Measurements from ENCODE around the gene ACAD8. TPM values are rescaled to one million over a fixed set of nuclear protein-coding genes. Genes with fewer than 3 reads are reported as not detected.

Gene ACAD8
- total RNA-seq, 1 donor from 2014 or later = 48.4 TPM

GRCh38 chr11:134292661-134293060, 39.3 kb downstream of the ACAD8 start:
- no peaks in the 10 kb centered on the region for H3K36me3 ChIP-seq
- no peaks in the 10 kb centered on the region for H3F3A ChIP-seq (ENCODE audit: low read depth)
- no peak overlapping the region for H3K4me2 ChIP-seq
- peaks cover 7% of the 10 kb centered on the region for H3K27me3 Mint-ChIP-seq (ENCODE audit: insufficient read depth, low read depth)
- H3K27ac Mint-ChIP-seq = no peak overlapping the region
- no peaks in the 10 kb centered on the region for H3K36me3 Mint-ChIP-seq
- no peaks in the 10 kb centered on the region for H3K79me2 ChIP-seq (ENCODE audit: low read depth)
- TF ChIP-seq EZH2 (IDR thresholded peaks at IDR 0.05) (no peak), EZH2phosphoT487 (IDR thresholded peaks at IDR 0.05) (no peak), CTCF (IDR thresholded peaks at IDR 0.05) (no peak)
- no peak overlapping the region for H3K4me3 ChIP-seq
- H3K27me3 ChIP-seq = no peaks in the 10 kb centered on the region
- no peak overlapping the region for H3K4me3 Mint-ChIP-seq
- no peak overlapping the region for H3K9ac ChIP-seq
- no peak overlapping the region for H3K27ac ChIP-seq
- H3K9me3 Mint-ChIP-seq = no peaks in the 10 kb centered on the region
- no peak for DNase-seq (ENCODE audit: low spot score)
- H3K4me1 ChIP-seq = no peaks in the 10 kb centered on the region
- H3K4me1 Mint-ChIP-seq = peaks cover 21% of the 10 kb centered on the region
- no peak overlapping the region for H2AFZ ChIP-seq (replicated peaks)
- H3K9me3 ChIP-seq (ENCODE audit: low read depth) = no peaks in the 10 kb centered on the region
- no peaks in the 10 kb centered on the region for H4K20me1 ChIP-seq (ENCODE audit: low read depth)

- DNase-seq (ENCODE audit: low spot score) = no peak
- Histone ChIP-seq H2AFZ (replicated peaks) (no peak overlapping the region), H3F3A (ENCODE audit: low read depth) (no peaks in the 10 kb centered on the region), H3K36me3 (no peaks in the 10 kb centered on the region), H3K4me2 (no peak overlapping the region), H3K27ac (no peak overlapping the region), H4K20me1 (ENCODE audit: low read depth) (no peaks in the 10 kb centered on the region), H3K27me3 (no peaks in the 10 kb centered on the region), H3K9ac (no peak overlapping the region), H3K4me1 (no peaks in the 10 kb centered on the region), H3K4me3 (no peak overlapping the region), H3K79me2 (ENCODE audit: low read depth) (no peaks in the 10 kb centered on the region), H3K9me3 (ENCODE audit: low read depth) (no peaks in the 10 kb centered on the region)
- H3K27me3 Mint-ChIP-seq (ENCODE audit: insufficient read depth, low read depth) = peaks cover 3% of the 10 kb centered on the region
- no peaks in the 10 kb centered on the region for H3K9me3 Mint-ChIP-seq
- no peak for TF ChIP-seq CTCF (IDR thresholded peaks at IDR 0.05)
- TF ChIP-seq EZH2 (IDR thresholded peaks at IDR 0.05) = no peak
- TF ChIP-seq EZH2phosphoT487 (IDR thresholded peaks at IDR 0.05) = no peak
- no peak overlapping the region for H3K27ac Mint-ChIP-seq
- H3K4me1 Mint-ChIP-seq = peaks cover 16% of the 10 kb centered on the region
- H3K36me3 Mint-ChIP-seq = no peaks in the 10 kb centered on the region
- no peak overlapping the region for H3K4me3 Mint-ChIP-seq
Measured at GRCh38 chr11:134293119-134294113, 40.0 kb downstream of the ACAD8 start.

GRCh38 chr11:134294664-134295063, 41.3 kb downstream of the ACAD8 start:
- no peak overlapping the region for H3K27ac Mint-ChIP-seq
- Histone ChIP-seq H3K9me3 (ENCODE audit: low read depth) (no peaks in the 10 kb centered on the region), H3K27me3 (no peaks in the 10 kb centered on the region), H3K4me2 (no peak overlapping the region), H3K27ac (no peak overlapping the region), H3K36me3 (no peaks in the 10 kb centered on the region), H3F3A (ENCODE audit: low read depth) (no peaks in the 10 kb centered on the region), H3K79me2 (ENCODE audit: low read depth) (no peaks in the 10 kb centered on the region), H2AFZ (replicated peaks) (no peak overlapping the region), H3K9ac (no peak overlapping the region), H3K4me1 (no peaks in the 10 kb centered on the region), H4K20me1 (ENCODE audit: low read depth) (no peaks in the 10 kb centered on the region), H3K4me3 (no peak overlapping the region)
- H3K27me3 Mint-ChIP-seq (ENCODE audit: insufficient read depth, low read depth) = peaks cover 1% of the 10 kb centered on the region
- no peaks in the 10 kb centered on the region for H3K9me3 Mint-ChIP-seq
- TF ChIP-seq CTCF (IDR thresholded peaks at IDR 0.05) = no peak
- peaks cover 7% of the 10 kb centered on the region for H3K4me1 Mint-ChIP-seq
- H3K36me3 Mint-ChIP-seq = no peaks in the 10 kb centered on the region
- DNase-seq (ENCODE audit: low spot score) = no peak
- no peak overlapping the region for H3K4me3 Mint-ChIP-seq
